Astrocyte (in vitro differentiated cells and primary cell): ENCODE measurements around the gene MICAL2. TPM values are rescaled to one million over a fixed set of nuclear protein-coding genes. Genes with fewer than 3 reads are reported as not detected.

Source experiments
- DNase-seq: peaks from one replicate; pipeline ENCODE4 v3.0.0-alpha.2; 2010; ENCODE audit warnings: low read depth
- FAIRE-seq: peaks from 2 replicates; lab custom pipeline; 2011; peaks lifted over from hg19 to GRCh38; lab: Jason Lieb, UNC
- H2AFZ ChIP-seq: 2 replicates; pipeline ENCODE4 v1.6.0; 2012; ENCODE audit warnings: low read depth, low read length, inconsistent platforms
- H3K27ac ChIP-seq: 2 replicates; pipeline ENCODE4 v1.5.1; 2011; ENCODE audit warnings: low read depth, low read length, inconsistent platforms
- H3K27me3 ChIP-seq: 2 replicates; pipeline ENCODE4 v1.6.0; 2011; ENCODE audit warnings: low read length, inconsistent platforms; ENCODE audit not compliant: insufficient read depth
- H3K36me3 ChIP-seq: 2 replicates; pipeline ENCODE4 v1.5.1; 2011; ENCODE audit warnings: low read length, inconsistent platforms; ENCODE audit not compliant: insufficient read depth
- H3K4me1 ChIP-seq: 2 replicates; pipeline ENCODE4 v1.5.1; 2011; ENCODE audit warnings: low read length, inconsistent platforms; ENCODE audit not compliant: insufficient read depth
- H3K4me2 ChIP-seq: 2 replicates; pipeline ENCODE4 v1.6.0; 2012; ENCODE audit warnings: low read length, inconsistent platforms
- H3K4me3 ChIP-seq: 2 replicates; pipeline ENCODE4 v1.5.1; 2011; ENCODE audit warnings: low read depth, mild to moderate bottlenecking, low read length, inconsistent platforms; ENCODE audit not compliant: insufficient read depth
- H3K79me2 ChIP-seq: 2 replicates; pipeline ENCODE4 v1.6.0; 2012; ENCODE audit warnings: mild to moderate bottlenecking, low read length, inconsistent platforms; ENCODE audit not compliant: insufficient read depth
- H3K9ac ChIP-seq: 2 replicates; pipeline ENCODE4 v1.6.0; 2012; ENCODE audit warnings: mild to moderate bottlenecking, low read length, inconsistent platforms
- H3K9me3 ChIP-seq: 2 replicates; pipeline ENCODE4 v1.5.1; 2012; ENCODE audit warnings: low read depth, mild to moderate bottlenecking, low read length, inconsistent platforms; ENCODE audit not compliant: insufficient read depth
- H4K20me1 ChIP-seq: 2 replicates; pipeline ENCODE4 v1.6.0; 2012; ENCODE audit warnings: low read length, inconsistent platforms; ENCODE audit not compliant: insufficient read depth
- H3K27ac Mint-ChIP-seq: one replicate; pipeline ENCODE4 v1.8.0; 2021; ENCODE audit warnings: mild to moderate bottlenecking, mixed read lengths; ENCODE audit not compliant: unreplicated experiment
- H3K27me3 Mint-ChIP-seq: one replicate; pipeline ENCODE4 v1.8.0; 2021; ENCODE audit warnings: low read depth, mixed read lengths; ENCODE audit not compliant: unreplicated experiment
- H3K36me3 Mint-ChIP-seq: one replicate; pipeline ENCODE4 v1.8.0; 2021; ENCODE audit warnings: low read depth, mixed read lengths; ENCODE audit not compliant: unreplicated experiment
- H3K4me1 Mint-ChIP-seq: one replicate; pipeline ENCODE4 v1.8.0; 2021; ENCODE audit warnings: low read depth, mixed read lengths; ENCODE audit not compliant: unreplicated experiment
- H3K4me3 Mint-ChIP-seq: one replicate; pipeline ENCODE4 v1.8.0; 2021; ENCODE audit warnings: mild to moderate bottlenecking, moderate library complexity, mixed read lengths; ENCODE audit not compliant: unreplicated experiment
- H3K9me3 Mint-ChIP-seq: one replicate; pipeline ENCODE4 v1.8.0; 2021; ENCODE audit warnings: mild to moderate bottlenecking, mixed read lengths; ENCODE audit not compliant: unreplicated experiment
- EZH2 ChIP-seq: IDR thresholded peaks from 2 replicates; pipeline ENCODE4 v1.6.1; 2012; ENCODE audit warnings: mild to moderate bottlenecking, low read length, inconsistent platforms; ENCODE audit not compliant: insufficient read depth
- total RNA-seq: library from RNA; stranded (reverse); gene quantifications from 2 replicates; pipeline ENCODE4 v1.2.1, GENCODE V29; 2021
- TF ChIP-seq, protein P1 (sequence below): IDR thresholded peaks from 2 replicates; pipeline ENCODE4 v1.5.1; 2011; ENCODE audit warnings: low read depth, mild to moderate bottlenecking, inconsistent platforms, low read length, moderate library complexity; ENCODE audit not compliant: insufficient read depth

The MICAL2 gene
- total RNA-seq, 1 donor from 2014 or later: 357 TPM

- peaks cover 9% of the 10 kb centered on the region for H3K4me1 ChIP-seq
- peaks cover 9% of the 10 kb centered on the region for H4K20me1 ChIP-seq
- no peaks in the 10 kb centered on the region for H3K79me2 ChIP-seq
- no peaks in the 10 kb centered on the region for H3K27me3 ChIP-seq
- no peaks in the 10 kb centered on the region for H3K9me3 Mint-ChIP-seq
- H2AFZ ChIP-seq: no peak overlapping the region
- H3K4me1 Mint-ChIP-seq: peaks cover 13% of the 10 kb centered on the region
- H3K27ac Mint-ChIP-seq: peak overlapping the region; percentile 63
- no peak overlapping the region for H3K27ac ChIP-seq
- H3K36me3 ChIP-seq: peaks cover 68% of the 10 kb centered on the region
- TF ChIP-seq, protein P1, sequence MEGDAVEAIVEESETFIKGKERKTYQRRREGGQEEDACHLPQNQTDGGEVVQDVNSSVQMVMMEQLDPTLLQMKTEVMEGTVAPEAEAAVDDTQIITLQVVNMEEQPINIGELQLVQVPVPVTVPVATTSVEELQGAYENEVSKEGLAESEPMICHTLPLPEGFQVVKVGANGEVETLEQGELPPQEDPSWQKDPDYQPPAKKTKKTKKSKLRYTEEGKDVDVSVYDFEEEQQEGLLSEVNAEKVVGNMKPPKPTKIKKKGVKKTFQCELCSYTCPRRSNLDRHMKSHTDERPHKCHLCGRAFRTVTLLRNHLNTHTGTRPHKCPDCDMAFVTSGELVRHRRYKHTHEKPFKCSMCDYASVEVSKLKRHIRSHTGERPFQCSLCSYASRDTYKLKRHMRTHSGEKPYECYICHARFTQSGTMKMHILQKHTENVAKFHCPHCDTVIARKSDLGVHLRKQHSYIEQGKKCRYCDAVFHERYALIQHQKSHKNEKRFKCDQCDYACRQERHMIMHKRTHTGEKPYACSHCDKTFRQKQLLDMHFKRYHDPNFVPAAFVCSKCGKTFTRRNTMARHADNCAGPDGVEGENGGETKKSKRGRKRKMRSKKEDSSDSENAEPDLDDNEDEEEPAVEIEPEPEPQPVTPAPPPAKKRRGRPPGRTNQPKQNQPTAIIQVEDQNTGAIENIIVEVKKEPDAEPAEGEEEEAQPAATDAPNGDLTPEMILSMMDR: no peak
- no peak for TF ChIP-seq EZH2
- H3K27me3 Mint-ChIP-seq: no peaks in the 10 kb centered on the region
- peaks cover 56% of the 10 kb centered on the region for H3K36me3 Mint-ChIP-seq
- H3K4me3 ChIP-seq: no peak overlapping the region
- H3K4me2 ChIP-seq: no peak overlapping the region
- H3K9ac ChIP-seq: no peak overlapping the region
- H3K9me3 ChIP-seq: no peaks in the 10 kb centered on the region
- no peak overlapping the region for H3K4me3 Mint-ChIP-seq
- peak; percentile 37 for DNase-seq
- no peak for FAIRE-seq
These were observed 152.8 kb downstream of the MICAL2 start for GRCh38 chr11:12263141-12263693.

- Mint-ChIP-seq H3K36me3 (peaks cover 49% of the 10 kb centered on the region), H3K9me3 (no peaks in the 10 kb centered on the region), H3K4me1 (peaks cover 9% of the 10 kb centered on the region), H3K27ac (no peak overlapping the region), H3K27me3 (no peaks in the 10 kb centered on the region), H3K4me3 (no peak overlapping the region)
- Histone ChIP-seq H3K79me2 (no peaks in the 10 kb centered on the region), H3K4me3 (no peak overlapping the region), H3K4me1 (peaks cover 6% of the 10 kb centered on the region), H3K27ac (no peak overlapping the region), H3K27me3 (no peaks in the 10 kb centered on the region), H2AFZ (no peak overlapping the region), H3K9me3 (no peaks in the 10 kb centered on the region), H3K36me3 (peaks cover 57% of the 10 kb centered on the region), H4K20me1 (peaks cover 9% of the 10 kb centered on the region), H3K4me2 (no peak overlapping the region), H3K9ac (no peak overlapping the region)
- TF ChIP-seq, protein P1: no peak
- no peak for TF ChIP-seq EZH2
- no peak for DNase-seq
- FAIRE-seq: no peak
These were observed 154.0 kb downstream of the MICAL2 start for GRCh38 chr11:12264361-12264760.

DNA sequence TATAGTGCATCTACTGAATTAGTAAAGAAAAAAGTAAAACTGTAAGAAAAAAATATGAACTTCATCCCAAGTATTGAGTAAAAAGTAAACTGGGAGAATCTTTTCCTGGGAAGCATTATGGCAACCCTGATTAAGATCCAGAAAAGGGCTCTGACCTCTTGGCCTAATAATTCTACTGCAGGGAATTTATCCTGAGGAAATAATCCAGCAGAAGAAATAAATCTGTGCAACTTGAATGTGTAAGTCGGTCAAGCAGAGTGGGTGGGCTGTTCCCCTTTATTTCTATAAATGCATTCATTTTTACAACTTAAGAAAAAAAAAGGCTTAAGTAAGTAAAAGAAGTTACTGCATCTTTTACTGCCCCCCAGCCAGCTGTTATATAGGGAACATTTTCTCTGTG lies 155.7 kb downstream of the MICAL2 start:
- H3K27ac ChIP-seq: no peak overlapping the region
- H3K4me1 Mint-ChIP-seq: peaks cover 8% of the 10 kb centered on the region
- peaks cover 37% of the 10 kb centered on the region for H3K36me3 Mint-ChIP-seq
- no peak overlapping the region for H3K27ac Mint-ChIP-seq
- FAIRE-seq: no peak
- no peaks in the 10 kb centered on the region for H3K9me3 ChIP-seq
- H3K9ac ChIP-seq: no peak overlapping the region
- no peaks in the 10 kb centered on the region for H3K79me2 ChIP-seq
- DNase-seq: no peak
- H2AFZ ChIP-seq: no peak overlapping the region
- H4K20me1 ChIP-seq: peaks cover 9% of the 10 kb centered on the region
- TF ChIP-seq EZH2: no peak
- H3K4me3 Mint-ChIP-seq: no peak overlapping the region
- peaks cover 12% of the 10 kb centered on the region for H3K4me1 ChIP-seq
- no peak overlapping the region for H3K4me2 ChIP-seq
- no peak overlapping the region for H3K4me3 ChIP-seq
- peaks cover 39% of the 10 kb centered on the region for H3K36me3 ChIP-seq
- H3K9me3 Mint-ChIP-seq: no peaks in the 10 kb centered on the region
- no peaks in the 10 kb centered on the region for H3K27me3 Mint-ChIP-seq
- no peaks in the 10 kb centered on the region for H3K27me3 ChIP-seq
